HepG2 (cell line): ENCODE measurements around the gene RTL5. TPM values are rescaled to one million over a fixed set of nuclear protein-coding genes. Genes with fewer than 3 reads are reported as not detected.

Experiments
- ATAC-seq: fragments of 200-7000 bp; cut with Tn5 transposase; 3 replicates; pipeline ENCODE4 v1.9.1; 2020; ENCODE audit warnings: mild to moderate bottlenecking, moderate library complexity
- BruUV-seq: library from RNA; stranded (reverse); fragments of 400-500 nt; replicated peaks from 2 replicates; lab custom pipeline; 2021; lab: Mats Ljungman, UMichigan
- CTCF ChIA-PET: fragments of 300-600 bp; formaldehyde crosslinking; extraction: SDS; loops from one replicate; lab custom pipeline; 2021; ENCODE audit warnings: low total read pairs, inconsistent platforms, low intra/inter-chr PET ratio; lab: Yijun Ruan, JAX
- POLR2A ChIA-PET: fragments of 350-600 bp; sonication (Branson Sonifier 250); formaldehyde crosslinking; loops from one replicate; lab custom pipeline; 2020; ENCODE audit warnings: antibody characterized with exemption, inconsistent platforms; lab: Yijun Ruan, JAX
- DNase-seq: peaks from one replicate; pipeline ENCODE4 v3.0.0-alpha.2; 2015; ENCODE audit warnings: low spot score
- FAIRE-seq: peaks from 3 replicates; lab custom pipeline; 2011; peaks lifted over from hg19 to GRCh38; lab: Jason Lieb, UNC
- H2AFZ ChIP-seq: one replicate; pipeline ENCODE4 v1.6.1; 2011; ENCODE audit warnings: low read length, inconsistent platforms
- H3K27ac ChIP-seq: fragments of 300-600 bp; 3 replicates; pipeline ENCODE4 v1.8.0; 2011; ENCODE audit warnings: mixed run types, mild to moderate bottlenecking, mixed read lengths, low read length, inconsistent platforms; ENCODE audit not compliant: insufficient read depth; ENCODE audit errors: extremely low read length
- H3K27me3 ChIP-seq, 2 experiments: fragments of 200-600 bp in 1 of 2; 2 replicates in 1 of 2; 3 replicates in 1 of 2; pipeline versions ENCODE4 v1.6.0 to v1.8.0; 2011; ENCODE audit warnings: low read length in 2 of 2, mild to moderate bottlenecking in 2 of 2, moderate library complexity in 2 of 2, inconsistent platforms in 1 of 2; ENCODE audit not compliant: insufficient read depth in 2 of 2, control insufficient read depth in 1 of 2
- H3K36me3 ChIP-seq, 2 experiments: fragments of 200-600 bp in 1 of 2; replicated peaks in 1 of 2; 2 replicates in 1 of 2; 3 replicates in 1 of 2; pipeline versions ENCODE4 v1.5.1 to v1.8.0; 2011; ENCODE audit warnings: low read length in 2 of 2, inconsistent platforms in 1 of 2; ENCODE audit not compliant: insufficient read depth in 2 of 2, control insufficient read depth in 1 of 2
- H3K4me1 ChIP-seq: 2 replicates; pipeline ENCODE4 v1.5.1; 2012; ENCODE audit warnings: low read length, inconsistent platforms; ENCODE audit not compliant: insufficient read depth
- H3K4me2 ChIP-seq: 2 replicates; pipeline ENCODE4 v1.6.0; 2011; ENCODE audit warnings: low read depth, low read length, inconsistent platforms
- H3K4me3 ChIP-seq, 3 experiments: fragments of 200-600 bp in 1 of 3; sonication (generic), shearing (Covaris generic) in 1 of 3; replicated peaks in 1 of 3; 2 replicates each; pipeline ENCODE4 v1.5.1; 2011 to 2016; ENCODE audit warnings: low read length in 3 of 3, inconsistent platforms in 2 of 3, low read depth in 2 of 3, mild to moderate bottlenecking in 2 of 3, control low read depth in 1 of 3, mixed read lengths in 1 of 3; ENCODE audit not compliant: insufficient read depth in 1 of 3
- H3K79me2 ChIP-seq: one replicate; pipeline ENCODE4 v1.6.1; 2011; ENCODE audit warnings: low read length, inconsistent platforms; ENCODE audit not compliant: insufficient read depth
- H3K9ac ChIP-seq: 2 replicates; pipeline ENCODE4 v1.6.0; 2011; ENCODE audit warnings: mild to moderate bottlenecking, low read depth, low read length, inconsistent platforms; ENCODE audit not compliant: insufficient read depth
- H3K9me3 ChIP-seq: 2 replicates; pipeline ENCODE4 v1.5.1; 2012; ENCODE audit warnings: mild to moderate bottlenecking, low read length
- H4K20me1 ChIP-seq: 2 replicates; pipeline ENCODE4 v1.6.0; 2011; ENCODE audit warnings: inconsistent platforms, mild to moderate bottlenecking, low read length, moderate library complexity; ENCODE audit not compliant: insufficient read depth
- E2F1 ChIP-seq: sonication (generic); formaldehyde crosslinking; IDR thresholded peaks from 2 replicates; pipeline ENCODE4 v1.5.0; 2020; ENCODE audit warnings: missing genetic modification reagents
- KLF16 ChIP-seq, 2 experiments: sonication (generic) in 1 of 2; formaldehyde crosslinking in 1 of 2; IDR thresholded peaks; 2 replicates each; pipeline versions ENCODE4 v1.6.1 to v1.8.0; 2016 to 2023; ENCODE audit warnings: missing genetic modification reagents in 2 of 2, missing compliant biosample characterization in 1 of 2
- LBX2 ChIP-seq: sonication (generic); formaldehyde crosslinking; IDR thresholded peaks from 2 replicates; pipeline ENCODE4 v1.5.0; 2020; ENCODE audit warnings: missing genetic modification reagents, mild to moderate bottlenecking, borderline replicate concordance
- ONECUT2 ChIP-seq: sonication (generic); formaldehyde crosslinking; IDR thresholded peaks from 2 replicates; pipeline ENCODE4 v1.4.0; 2020; ENCODE audit warnings: missing genetic modification reagents
- PBX2 ChIP-seq: IDR thresholded peaks from 2 replicates; pipeline ENCODE4 v1.6.1; 2016; ENCODE audit warnings: control low read depth
- TBX3 ChIP-seq: fragments of 450-650 bp; IDR thresholded peaks from 2 replicates; pipeline ENCODE4 v1.6.1; 2017; ENCODE audit warnings: antibody characterized with exemption, mild to moderate bottlenecking, inconsistent platforms, borderline replicate concordance
- TRIM24 ChIP-seq: sonication (generic); formaldehyde crosslinking; IDR thresholded peaks from 2 replicates; pipeline ENCODE4 v1.8.0; 2022; ENCODE audit warnings: mild to moderate bottlenecking, missing genetic modification reagents
- ZNF138 ChIP-seq: sonication (generic); formaldehyde crosslinking; IDR thresholded peaks from 2 replicates; pipeline ENCODE4 v1.5.0; 2020; ENCODE audit warnings: mild to moderate bottlenecking, low read depth, missing genetic modification reagents
- ZNF263 ChIP-seq: sonication (generic); formaldehyde crosslinking; IDR thresholded peaks from 2 replicates; pipeline ENCODE4 v1.4.0; 2020; ENCODE audit warnings: missing genetic modification reagents
- ZNF556 ChIP-seq: sonication (generic); formaldehyde crosslinking; IDR thresholded peaks from 2 replicates; pipeline ENCODE4 v1.4.0; 2020; ENCODE audit warnings: mild to moderate bottlenecking, missing genetic modification reagents, borderline replicate concordance
- ZNF563 ChIP-seq: sonication (generic); formaldehyde crosslinking; IDR thresholded peaks from 2 replicates; pipeline ENCODE4 v1.8.0; 2022; ENCODE audit warnings: mild to moderate bottlenecking, moderate library complexity, missing genetic modification reagents
- ZNF737 ChIP-seq: sonication (generic); formaldehyde crosslinking; IDR thresholded peaks from 2 replicates; pipeline ENCODE4 v1.5.0; 2020; ENCODE audit warnings: missing genetic modification reagents, mild to moderate bottlenecking, borderline replicate concordance
- WGBS: methylation state at CpG from one replicate; pipeline ENCODE4 v1.1.6; 2017; ENCODE audit warnings: low lambda C conversion rate; 5-methylcytosine and 5-hydroxymethylcytosine counted together
- in situ Hi-C: cut with HindIII; loops from 2 replicates; pipeline ENCODE4 v1.10.0; 2017; ENCODE audit warnings: low pct_unique_long_range_greater_than_20kb; ENCODE audit not compliant: extremely low pct_ligation_motif_present
- intact Hi-C: fragments of 100-400 bp; cut with micrococcal nuclease; formaldehyde crosslinking; loops from one replicate; pipeline ENCODE4 v1.10.0; 2022; ENCODE audit not compliant: unreplicated experiment
- polyA plus RNA-seq, 8 experiments: library from polyadenylated mRNA; depleted of rRNA in 3 of 8; stranded (reverse) in 7 of 8; unstranded in 1 of 8; fragments of >200 nt; fragmentation: Illumina TruSeq in 4 of 8; extraction: Trizol in 4 of 8; gene quantifications; 2 replicates each; pipeline versions ENCODE4 v1.2.1 to v1.2.3, GENCODE V29; 2011 to 2016; ENCODE audit warnings: low read depth in 4 of 8, missing spikeins in 1 of 8, mixed read lengths in 1 of 8; ENCODE audit not compliant: insufficient read depth in 1 of 8
- total RNA-seq, 5 experiments: library from RNA; depleted of rRNA; stranded (reverse); fragments of >200 nt; fragmentation: Illumina TruSeq; extraction: Trizol; gene quantifications; 2 replicates each; pipeline ENCODE4 v1.2.3, GENCODE V29; 2016; ENCODE audit warnings: low read depth in 1 of 5

RTL5 gene
- total and polyA plus RNA-seq, 2 of the 13 experiments (the other 11 are each of a cell fraction or from before 2014, with no cell fraction given), result not detected

GRCh38 chrX:72097098-72097497 is 34.6 kb downstream of the RTL5 start:
- ATAC-seq (no peak), FAIRE-seq (no peak), DNase-seq (no peak)
- Histone ChIP-seq H3K79me2 (no peaks in the 10 kb centered on the region), H3K9me3 (no peaks in the 10 kb centered on the region), H3K4me2 (no peak overlapping the region), H2AFZ (no peak overlapping the region), H3K36me3 (no peaks in the 10 kb centered on the region), H3K27ac (no peak overlapping the region), H3K9ac (no peak overlapping the region), H3K4me1 (no peaks in the 10 kb centered on the region), H3K27me3 (no peaks in the 10 kb centered on the region), H3K4me3 (no peak overlapping the region), H4K20me1 (no peaks in the 10 kb centered on the region)
- TF ChIP-seq ZNF263 (CRISPR knock-in tag), result no peak
- no peak for TF ChIP-seq KLF16 (CRISPR knock-in tag; IDR thresholded peaks at IDR 0.05)
- POLR2A ChIA-PET, result no interaction called here
- in situ Hi-C loops (no loop called here), intact Hi-C loops (no loop called here)
- CTCF ChIA-PET, result no interaction called here
- BruUV-seq, result no TSS peak
- 27% methylated on average over 3 of the region's 3 CpGs for WGBS

- H3K79me2 ChIP-seq, result no peaks in the 10 kb centered on the region
- H3K27ac ChIP-seq, result no peak overlapping the region
- TF ChIP-seq ZNF138 (no peak), PBX2 (CRISPR knock-in tag) (no peak), ZNF737 (CRISPR knock-in tag) (no peak), E2F1 (CRISPR knock-in tag) (no peak), ZNF563 (no peak), TBX3 (no peak), ZNF556 (CRISPR knock-in tag) (no peak), ONECUT2 (no peak), LBX2 (no peak), TRIM24 (CRISPR knock-in tag) (no peak)
- BruUV-seq, result no TSS peak
- H4K20me1 ChIP-seq, result no peaks in the 10 kb centered on the region
- no peak overlapping the region for H3K4me2 ChIP-seq
- no peak for FAIRE-seq
- no peaks in the 10 kb centered on the region for H3K4me1 ChIP-seq
- H3K4me3 ChIP-seq, result no peak overlapping the region
- in situ Hi-C loops (no loop called here), intact Hi-C loops (no loop called here)
- no peak overlapping the region for H3K9ac ChIP-seq
- ATAC-seq, result no peak
- CTCF ChIA-PET, result no interaction called here
- no peak overlapping the region for H2AFZ ChIP-seq
- WGBS, result no CpG with 5 or more reads among the region's 2 CpGs
- H3K9me3 ChIP-seq, result no peaks in the 10 kb centered on the region
- no peaks in the 10 kb centered on the region for H3K36me3 ChIP-seq
- POLR2A ChIA-PET, result no interaction called here
- no peaks in the 10 kb centered on the region for H3K27me3 ChIP-seq
- DNase-seq, result no peak
Measured at GRCh38 chrX:72095370-72095769, 36.3 kb downstream of the RTL5 start.
